PC-9 (cell line): ENCODE results near the gene LENG8.

ENCODE experiments used
- EZH2 ChIP-seq: fragments of 200-600 bp; sonication (generic); IDR thresholded peaks from 2 replicates; pipeline ENCODE4 v1.8.0; 2017; ENCODE audit warnings: antibody characterized with exemption, low read depth
- TF ChIP-seq, protein P1 (sequence below): fragments of 200-600 bp; sonication (generic); conservative IDR thresholded peaks from 2 replicates; pipeline ENCODE4 v1.6.1; 2017; ENCODE audit warnings: mixed run types, antibody characterized with exemption, mild to moderate bottlenecking, moderate library complexity

DNA sequence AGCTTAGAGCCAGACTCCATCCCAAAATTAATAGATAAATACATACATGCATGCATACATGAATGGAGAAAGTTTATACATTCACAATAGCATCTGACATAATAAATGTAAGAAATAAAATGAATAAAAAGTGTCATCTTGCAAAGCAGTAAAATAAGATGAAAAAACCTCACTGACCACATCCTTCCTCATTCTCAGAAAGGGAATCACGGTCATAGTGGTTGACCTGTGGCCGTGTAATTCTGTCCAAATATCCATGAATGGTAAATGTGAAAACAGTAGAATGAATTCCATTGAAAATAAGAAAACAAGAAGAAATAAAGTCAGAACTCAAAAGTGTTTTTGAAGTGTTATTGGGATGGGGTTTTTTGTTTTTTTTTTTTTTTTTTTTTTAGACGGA lies 33.9 kb downstream of the LENG8 start:
- TF ChIP-seq, protein P1, sequence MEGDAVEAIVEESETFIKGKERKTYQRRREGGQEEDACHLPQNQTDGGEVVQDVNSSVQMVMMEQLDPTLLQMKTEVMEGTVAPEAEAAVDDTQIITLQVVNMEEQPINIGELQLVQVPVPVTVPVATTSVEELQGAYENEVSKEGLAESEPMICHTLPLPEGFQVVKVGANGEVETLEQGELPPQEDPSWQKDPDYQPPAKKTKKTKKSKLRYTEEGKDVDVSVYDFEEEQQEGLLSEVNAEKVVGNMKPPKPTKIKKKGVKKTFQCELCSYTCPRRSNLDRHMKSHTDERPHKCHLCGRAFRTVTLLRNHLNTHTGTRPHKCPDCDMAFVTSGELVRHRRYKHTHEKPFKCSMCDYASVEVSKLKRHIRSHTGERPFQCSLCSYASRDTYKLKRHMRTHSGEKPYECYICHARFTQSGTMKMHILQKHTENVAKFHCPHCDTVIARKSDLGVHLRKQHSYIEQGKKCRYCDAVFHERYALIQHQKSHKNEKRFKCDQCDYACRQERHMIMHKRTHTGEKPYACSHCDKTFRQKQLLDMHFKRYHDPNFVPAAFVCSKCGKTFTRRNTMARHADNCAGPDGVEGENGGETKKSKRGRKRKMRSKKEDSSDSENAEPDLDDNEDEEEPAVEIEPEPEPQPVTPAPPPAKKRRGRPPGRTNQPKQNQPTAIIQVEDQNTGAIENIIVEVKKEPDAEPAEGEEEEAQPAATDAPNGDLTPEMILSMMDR = no peak
- no peak for TF ChIP-seq EZH2
